Motor neuron (in vitro differentiated cells): ENCODE results near the gene PPM1L. TPM values are rescaled to one million over a fixed set of nuclear protein-coding genes. Genes with fewer than 3 reads are reported as not detected.
"Not testable (repeated sequence)": the region's sequence is repeated elsewhere in the genome, so short reads cannot be mapped to it uniquely, and the experiment has no call there.

Source experiments
- ATAC-seq, 8 experiments: fragments of 200-7000 bp; cut with Tn5 transposase; replicated peaks in 6 of 8; 2 replicates each; pipeline ENCODE4 v1.8.0; 2021; ENCODE audit warnings: mild to moderate bottlenecking in 8 of 8, moderate library complexity in 8 of 8
- H3K27ac ChIP-seq, 2 donors: fragments of 250-450 bp; sonication (Bioruptor Pico); 2 replicates each; pipeline ENCODE4 v1.9.0; 2021; ENCODE audit warnings: antibody characterized with exemption in 2 of 2, mild to moderate bottlenecking in 2 of 2, moderate library complexity in 1 of 2
- H3K4me1 ChIP-seq, 2 donors: fragments of 250-450 bp; sonication (Bioruptor Pico); replicated peaks in 1 of 2; 2 replicates each; pipeline ENCODE4 v1.6.1; 2021; ENCODE audit warnings: antibody characterized with exemption in 2 of 2, mild to moderate bottlenecking in 2 of 2, moderate library complexity in 1 of 2
- H3K4me3 ChIP-seq, 5 donors: fragments of 250-450 bp; sonication (Bioruptor Pico); 2 replicates each; pipeline ENCODE4 v1.9.0; 2021; ENCODE audit warnings: antibody characterized with exemption in 5 of 5, mild to moderate bottlenecking in 5 of 5, moderate library complexity in 4 of 5
- WGBS, 10 experiments: fragments of 450-650 bp; shearing (Covaris generic); methylation state at CpG; one replicate each; pipeline ENCODE4 v1.0.0; 2022; 5-methylcytosine and 5-hydroxymethylcytosine counted together
- in situ Hi-C, 9 experiments: fragments of 400-800 bp; cut with MboI; loops; one replicate each; pipeline ENCODE4 v1.15.0; 2021; ENCODE audit warnings: low sequenced_read_pairs in 9 of 9, low pct_unique_long_range_greater_than_20kb in 2 of 9; ENCODE audit not compliant: unreplicated experiment in 9 of 9
- total RNA-seq, 8 experiments: library from RNA; unstranded; fragments of 300-600 nt; gene quantifications; 2 replicates each; pipeline versions ENCODE4 v1.2.3 to v1.2.4, GENCODE V29; 2022

PPM1L gene
- total RNA-seq, 8 experiments from 2014 or later, result 10.8 to 27.3 (median 22.1) TPM

GRCh38 chr3:160953686-160954085 lies 197.7 kb downstream of the PPM1L start:
- Histone ChIP-seq H3K4me1 (peaks cover 8 to 16% of the 10 kb centered on the region in 2 donors), H3K27ac (no peak overlapping the region), H3K4me3 (no peak overlapping the region)
- peak in 1 of 8 experiments; percentile 44 for ATAC-seq
- in situ Hi-C loops, result loop anchor here in 2 of 9 experiments (25.0 kb wide), 3 partner anchors 134 to 459 kb away; no protein-coding TSS in a partner anchor
- 62 to 90% (median 81%) methylated on average over 1 to 3 of the region's 3 CpGs; no CpG with 5 or more reads in 1 of the 10 experiments for WGBS, 10 experiments

DNA sequence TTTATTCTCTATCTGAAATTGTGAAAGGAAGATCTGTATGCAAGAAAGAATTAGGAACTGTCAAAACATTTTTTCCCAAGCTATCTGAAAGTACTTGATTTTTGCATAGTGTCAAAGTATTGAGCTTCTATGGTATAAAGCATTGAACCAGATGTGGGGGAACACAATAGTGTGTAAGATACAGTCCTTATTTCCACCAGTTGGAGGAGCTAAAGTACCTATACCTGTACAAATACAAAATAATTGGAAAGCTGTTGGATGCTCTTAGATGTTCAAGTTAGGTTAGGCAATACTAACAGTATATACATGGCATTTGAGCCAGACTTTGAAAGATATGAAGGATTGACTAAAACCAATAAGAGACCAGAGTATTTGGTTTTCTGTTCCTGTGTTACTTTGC lies 200.8 kb downstream of the PPM1L start:
- Histone ChIP-seq H3K4me1 (peaks cover 8 to 9% of the 10 kb centered on the region in 2 donors), H3K27ac (no peak overlapping the region), H3K4me3 (no peak overlapping the region)
- in situ Hi-C loops, result loop anchor here in 2 of 9 experiments (25.0 kb wide), 3 partner anchors 131 to 456 kb away; no protein-coding TSS in a partner anchor
- peak in 2 of 8 experiments; percentile 72 to 79 for ATAC-seq

DNA sequence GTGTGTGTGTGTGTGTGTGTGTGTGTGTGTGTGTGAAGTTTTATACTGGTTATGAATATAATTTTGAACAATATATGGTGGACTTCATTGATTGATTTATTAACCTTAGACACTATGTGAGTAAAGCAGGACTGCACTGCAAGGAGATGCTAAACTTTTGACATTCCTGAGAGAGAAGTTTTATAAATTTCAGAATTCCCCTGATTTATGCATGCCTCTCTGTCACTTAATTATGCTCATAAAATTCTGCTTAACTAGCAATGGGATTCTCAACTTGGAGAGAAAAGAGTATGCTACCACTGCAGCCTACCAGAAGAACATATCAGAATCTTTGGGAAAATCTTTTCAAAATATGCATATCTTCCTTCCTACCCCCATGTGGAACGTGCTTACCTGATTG lies 204.5 kb downstream of the PPM1L start:
- peak in 3 of 8 experiments; percentile 48 to 65 (median 59) for ATAC-seq
- WGBS, 10 experiments, result 17 to 80% (median 57%) methylated on average over 1 of the region's 1 CpG; no CpG with 5 or more reads in 5 of the 10 experiments
- in situ Hi-C loops, result loop anchor here in 2 of 9 experiments (25.0 kb wide), 3 partner anchors 127 to 452 kb away; no protein-coding TSS in a partner anchor
- Histone ChIP-seq H3K27ac (no peak overlapping the region), H3K4me1 (no peaks in the 10 kb centered on the region), H3K4me3 (no peak overlapping the region)

GRCh38 chr3:160963949-160964348 lies 207.9 kb downstream of the PPM1L start:
- WGBS, 10 experiments, result 0 to 57% (median 33%) methylated on average over 1 of the region's 1 CpG; no CpG with 5 or more reads in 4 of the 10 experiments
- no peaks in the 10 kb centered on the region for H3K4me1 ChIP-seq
- no peak overlapping the region for H3K4me3 ChIP-seq
- no peak for ATAC-seq
- H3K27ac ChIP-seq, result no peak overlapping the region
- in situ Hi-C loops, result loop anchor here in 2 of 9 experiments (25.0 kb wide), 3 partner anchors 123 to 448 kb away; no protein-coding TSS in a partner anchor

- Histone ChIP-seq H3K4me1 (peaks cover 0 to 2% of the 10 kb centered on the region in 2 donors), H3K4me3 (no peak overlapping the region), H3K27ac (no peak overlapping the region)
- ATAC-seq, result peak in 4 of 8 experiments; percentile 23 to 95 (median 76)
- WGBS, 10 experiments, result 0 to 30% (median 19%) methylated on average over 2 of the region's 2 CpGs; no CpG with 5 or more reads in 4 of the 10 experiments
- in situ Hi-C loops, result loop anchor here in 2 of 9 experiments (25.0 kb wide), 3 partner anchors 119 to 444 kb away; no protein-coding TSS in a partner anchor
These were observed 212.7 kb downstream of the PPM1L start for GRCh38 chr3:160968761-160969160.

DNA sequence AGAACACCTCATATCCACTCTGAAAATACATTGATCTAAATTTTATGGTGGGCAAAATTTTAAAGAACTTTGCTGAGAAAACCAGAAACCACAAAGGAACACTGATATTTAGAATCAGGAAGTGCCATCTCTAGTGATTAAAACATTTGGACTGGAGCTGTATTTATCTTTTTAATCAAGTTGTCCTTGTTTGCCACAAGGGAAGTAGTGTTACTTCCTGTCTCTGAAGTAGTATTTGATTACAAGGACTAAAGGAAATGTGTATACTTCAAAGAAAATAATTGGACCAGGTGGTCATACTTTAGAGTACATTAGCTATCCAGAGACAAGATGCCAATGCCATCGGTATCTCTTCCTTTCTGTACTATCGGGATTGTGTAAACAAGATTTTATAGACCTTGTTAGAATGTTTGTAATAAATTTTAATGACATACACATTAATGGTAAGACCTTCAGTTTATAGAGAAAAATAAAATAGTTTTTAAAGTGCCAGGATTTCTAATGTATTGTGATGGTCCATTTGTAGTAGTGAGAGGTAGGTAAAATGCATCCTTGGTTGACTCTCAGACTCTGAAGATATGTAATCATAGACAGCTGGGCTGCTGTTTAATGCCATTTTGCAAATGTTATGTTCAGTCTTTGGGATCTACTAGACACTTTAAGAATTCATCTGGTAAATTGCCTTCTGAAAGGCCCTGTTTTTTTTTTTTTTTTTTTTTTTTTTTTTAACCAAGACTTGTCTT lies 217.2 kb downstream of the PPM1L start:
- Histone ChIP-seq H3K4me3 (no peak overlapping the region), H3K4me1 (peaks cover 0 to 2% of the 10 kb centered on the region in 2 donors), H3K27ac (no peak overlapping the region)
- ATAC-seq, result no peak
- WGBS, 10 experiments, result 90 to 100% (median 93%) methylated on average over 1 to 2 of the region's 2 CpGs; no CpG with 5 or more reads in 3 of the 10 experiments
- in situ Hi-C loops, result loop anchor here in 2 of 9 experiments (25.0 kb wide), 3 partner anchors 114 to 439 kb away; no protein-coding TSS in a partner anchor

DNA sequence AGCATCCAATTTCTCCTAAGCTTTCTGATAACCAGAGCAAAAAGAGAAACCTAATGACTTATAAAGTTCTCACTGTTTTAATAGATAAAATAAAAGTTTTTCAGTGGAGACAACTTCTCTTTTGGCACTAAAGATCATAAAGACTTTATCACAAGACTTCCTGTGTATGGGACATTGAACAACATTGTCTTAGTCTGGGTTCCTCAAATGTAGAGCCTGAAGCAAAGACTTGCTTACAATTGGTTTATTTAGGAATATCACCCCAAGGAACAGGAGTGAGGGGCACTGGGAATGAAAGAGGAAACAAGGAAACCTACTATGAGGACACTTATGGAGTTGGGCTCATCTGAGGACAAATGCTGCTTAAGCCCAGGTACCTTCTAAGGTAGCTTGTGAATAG lies 221.7 kb downstream of the PPM1L start:
- H3K27ac ChIP-seq, result no peak overlapping the region
- no peaks in the 10 kb centered on the region for H3K4me1 ChIP-seq
- ATAC-seq, result no peak
- in situ Hi-C loops, result no loop called here
- no peak overlapping the region for H3K4me3 ChIP-seq

- in situ Hi-C loops, result no loop called here
- H3K27ac ChIP-seq, result no peak overlapping the region
- WGBS, 10 experiments, result 60 to 100% (median 83%) methylated on average over 1 to 2 of the region's 2 CpGs
- no peak overlapping the region for H3K4me3 ChIP-seq
- no peak for ATAC-seq
- H3K4me1 ChIP-seq, result no peaks in the 10 kb centered on the region
These were observed 224.7 kb downstream of the PPM1L start for GRCh38 chr3:160980740-160981139.

DNA sequence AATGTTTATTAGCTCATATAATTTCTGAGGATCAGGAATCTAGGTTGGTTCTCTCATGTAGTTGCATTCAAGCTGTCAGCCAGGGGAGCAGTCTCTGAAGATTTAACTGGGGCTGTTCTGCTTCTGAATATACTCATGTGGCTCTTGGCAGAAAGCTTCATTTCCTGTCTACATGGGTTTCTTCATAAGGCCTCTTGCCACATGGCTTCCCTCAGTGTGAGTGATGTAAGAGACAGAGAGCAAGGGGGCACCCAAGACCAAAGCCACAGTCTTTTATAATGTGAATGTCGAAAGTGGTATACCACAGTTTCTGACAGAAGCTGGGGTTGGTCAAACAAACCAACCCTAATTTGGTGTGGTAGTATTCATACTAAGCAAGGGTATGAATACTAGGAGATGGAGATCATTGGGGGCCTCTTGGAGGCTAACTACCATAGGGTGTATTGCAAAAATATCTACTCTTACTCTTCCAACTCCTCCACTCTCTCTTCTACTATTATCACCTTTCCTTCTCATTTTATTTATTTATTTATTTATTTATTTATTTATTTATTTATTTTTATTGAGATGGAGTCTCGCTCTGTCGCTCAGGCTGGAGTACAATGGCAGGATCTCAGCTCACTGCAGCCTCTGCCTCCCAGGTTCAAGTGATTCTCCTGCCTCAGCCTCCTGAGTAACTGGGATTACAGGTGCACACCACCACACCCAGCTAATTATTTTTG lies 225.3 kb downstream of the PPM1L start:
- no peak for ATAC-seq
- H3K4me1 ChIP-seq, result no peaks in the 10 kb centered on the region
- no peak overlapping the region for H3K27ac ChIP-seq
- no peak overlapping the region for H3K4me3 ChIP-seq
- in situ Hi-C loops, result no loop called here
- WGBS, 10 experiments, result 55 to 100% (median 93%) methylated on average over 1 to 3 of the region's 3 CpGs; no CpG with 5 or more reads in 1 of the 10 experiments

DNA sequence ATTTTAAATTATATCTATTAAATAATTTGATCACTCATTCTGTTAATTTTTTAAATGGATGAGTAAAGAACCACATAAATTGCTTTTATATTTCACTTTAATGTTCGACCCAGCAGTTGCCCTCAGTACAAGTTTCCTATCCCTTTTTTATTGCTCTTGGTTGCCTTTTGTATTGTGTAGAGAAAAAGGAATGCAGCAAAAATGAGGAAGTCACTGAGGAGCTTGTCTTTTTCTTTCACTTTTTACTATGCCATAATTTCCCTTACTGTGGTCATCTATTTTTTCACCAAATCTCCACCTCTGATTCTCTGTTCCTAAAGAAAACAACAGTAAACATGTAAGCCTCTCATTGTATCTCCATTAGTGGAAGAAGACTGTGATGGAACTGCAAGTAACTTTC lies 226.5 kb downstream of the PPM1L start:
- in situ Hi-C loops, result no loop called here
- H3K4me1 ChIP-seq, result no peaks in the 10 kb centered on the region
- 0 to 100% (median 86%) methylated on average over 1 of the region's 1 CpG; no CpG with 5 or more reads in 1 of the 10 experiments for WGBS, 10 experiments
- no peak overlapping the region for H3K27ac ChIP-seq
- peak in 1 of 8 experiments; percentile 28 for ATAC-seq
- no peak overlapping the region for H3K4me3 ChIP-seq

- in situ Hi-C loops, result not testable (repeated sequence)
These were observed 227.9 kb downstream of the PPM1L start for GRCh38 chr3:160983900-160984299.

GRCh38 chr3:160986069-160986468 lies 230.0 kb downstream of the PPM1L start:
- Histone ChIP-seq H3K4me3 (no peak overlapping the region), H3K27ac (no peak overlapping the region), H3K4me1 (no peaks in the 10 kb centered on the region)
- in situ Hi-C loops, result no loop called here
- 0 to 90% (median 58%) methylated on average over 1 to 2 of the region's 2 CpGs; no CpG with 5 or more reads in 4 of the 10 experiments for WGBS, 10 experiments
- no peak for ATAC-seq

More at GRCh38 chr3:160983900-160984299, 227.9 kb downstream of the PPM1L start:
- H3K4me1 ChIP-seq, ATAC-seq, H3K4me3 ChIP-seq, H3K27ac ChIP-seq: not testable (repeated sequence)
- 7 to 100% (median 88%) methylated on average over 1 to 4 of the region's 6 CpGs; no CpG with 5 or more reads in 3 of the 10 experiments for WGBS, 10 experiments
